ENCODE results near the gene CCR7.

CCR7 gene

DNA sequence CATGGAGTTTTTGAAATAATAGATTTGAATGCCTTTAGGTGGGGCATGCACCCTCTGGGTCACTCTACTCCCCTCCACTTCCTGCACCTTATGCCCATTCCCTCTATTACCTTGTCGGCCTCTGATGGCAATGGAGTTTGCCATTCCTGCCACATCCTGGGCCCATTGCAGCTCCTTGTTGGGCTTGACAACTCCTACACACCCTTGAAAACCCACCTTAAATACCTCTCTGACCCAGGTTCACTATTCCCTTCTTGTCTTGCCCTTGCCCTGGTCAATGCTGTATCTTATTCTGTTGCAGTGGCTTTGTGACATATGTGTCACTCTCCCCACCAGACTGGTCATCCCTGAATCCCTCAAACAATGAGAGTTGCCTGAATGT lies 2.4 kb downstream of the CCR7 start:
- Histone ChIP-seq H3K79me2 (no peaks in the 10 kb centered on the region), H3K27ac (no peak overlapping the region), H3K9ac (no peak overlapping the region), H3K4me1 (no peaks in the 10 kb centered on the region), H3K4me2 (ENCODE audit: low read length) (no peak overlapping the region), H2AFZ (no peak overlapping the region), H3K27me3 (ENCODE audit: control insufficient read depth, insufficient read depth, low read length) (no peaks in the 10 kb centered on the region), H3K9me3 (ENCODE audit: control insufficient read depth, low read length) (no peaks in the 10 kb centered on the region), H3K36me3 (ENCODE audit: control insufficient read depth, insufficient read depth, low read length) (no peaks in the 10 kb centered on the region), H3K4me3 (ENCODE audit: low read depth, low read length) (no peak overlapping the region)
- TF ChIP-seq, protein P1, sequence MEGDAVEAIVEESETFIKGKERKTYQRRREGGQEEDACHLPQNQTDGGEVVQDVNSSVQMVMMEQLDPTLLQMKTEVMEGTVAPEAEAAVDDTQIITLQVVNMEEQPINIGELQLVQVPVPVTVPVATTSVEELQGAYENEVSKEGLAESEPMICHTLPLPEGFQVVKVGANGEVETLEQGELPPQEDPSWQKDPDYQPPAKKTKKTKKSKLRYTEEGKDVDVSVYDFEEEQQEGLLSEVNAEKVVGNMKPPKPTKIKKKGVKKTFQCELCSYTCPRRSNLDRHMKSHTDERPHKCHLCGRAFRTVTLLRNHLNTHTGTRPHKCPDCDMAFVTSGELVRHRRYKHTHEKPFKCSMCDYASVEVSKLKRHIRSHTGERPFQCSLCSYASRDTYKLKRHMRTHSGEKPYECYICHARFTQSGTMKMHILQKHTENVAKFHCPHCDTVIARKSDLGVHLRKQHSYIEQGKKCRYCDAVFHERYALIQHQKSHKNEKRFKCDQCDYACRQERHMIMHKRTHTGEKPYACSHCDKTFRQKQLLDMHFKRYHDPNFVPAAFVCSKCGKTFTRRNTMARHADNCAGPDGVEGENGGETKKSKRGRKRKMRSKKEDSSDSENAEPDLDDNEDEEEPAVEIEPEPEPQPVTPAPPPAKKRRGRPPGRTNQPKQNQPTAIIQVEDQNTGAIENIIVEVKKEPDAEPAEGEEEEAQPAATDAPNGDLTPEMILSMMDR (IDR thresholded peaks at IDR 0.05), result no peak

DNA sequence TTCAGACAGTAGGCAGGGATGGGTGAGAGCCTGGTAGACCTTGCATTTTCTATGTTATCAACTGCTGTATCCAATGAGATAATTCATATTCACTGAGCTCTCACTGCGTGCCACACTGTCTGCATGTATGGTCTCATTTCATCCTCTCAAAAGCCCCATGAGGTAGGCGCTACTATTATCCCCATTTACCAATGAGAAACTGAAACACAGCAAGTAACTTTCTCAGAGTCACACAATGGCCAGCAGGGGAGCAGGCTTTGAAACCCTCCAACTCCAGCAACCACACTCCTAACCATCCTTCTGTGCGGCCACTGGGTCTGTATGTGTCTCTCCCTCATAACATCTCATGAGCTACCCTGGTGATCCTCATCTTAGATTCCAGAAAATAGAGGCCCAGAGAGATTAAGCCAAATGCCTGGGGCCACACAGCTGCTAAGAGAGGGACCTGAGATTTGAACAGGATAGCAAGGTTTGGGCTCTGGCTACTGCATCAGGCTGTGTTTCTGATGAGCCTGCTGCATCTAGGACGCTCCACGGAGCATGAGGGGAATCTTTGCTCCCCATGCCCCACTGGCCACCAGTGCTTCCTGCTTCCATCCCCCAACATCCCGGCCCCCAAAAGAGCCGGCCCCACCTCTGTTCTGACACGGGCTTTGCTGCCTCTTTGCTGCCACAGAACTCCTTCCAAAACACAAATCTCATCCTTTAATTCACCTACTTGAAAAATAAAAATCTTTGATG lies 3.2 kb downstream of the CCR7 start:
- H3K4me2 ChIP-seq (ENCODE audit: low read length), result no peak overlapping the region
- no peaks in the 10 kb centered on the region for H3K27me3 ChIP-seq (ENCODE audit: control insufficient read depth, insufficient read depth, low read length)
- H3K4me1 ChIP-seq, result no peaks in the 10 kb centered on the region
- no peaks in the 10 kb centered on the region for H3K79me2 ChIP-seq
- no peaks in the 10 kb centered on the region for H3K36me3 ChIP-seq (ENCODE audit: control insufficient read depth, insufficient read depth, low read length)
- no peak overlapping the region for H2AFZ ChIP-seq
- no peak overlapping the region for H3K27ac ChIP-seq
- H3K9me3 ChIP-seq (ENCODE audit: control insufficient read depth, low read length), result no peaks in the 10 kb centered on the region
- H3K9ac ChIP-seq, result no peak overlapping the region
- TF ChIP-seq, protein P1 (IDR thresholded peaks at IDR 0.05), result no peak
- no peak overlapping the region for H3K4me3 ChIP-seq (ENCODE audit: low read depth, low read length)

DNA sequence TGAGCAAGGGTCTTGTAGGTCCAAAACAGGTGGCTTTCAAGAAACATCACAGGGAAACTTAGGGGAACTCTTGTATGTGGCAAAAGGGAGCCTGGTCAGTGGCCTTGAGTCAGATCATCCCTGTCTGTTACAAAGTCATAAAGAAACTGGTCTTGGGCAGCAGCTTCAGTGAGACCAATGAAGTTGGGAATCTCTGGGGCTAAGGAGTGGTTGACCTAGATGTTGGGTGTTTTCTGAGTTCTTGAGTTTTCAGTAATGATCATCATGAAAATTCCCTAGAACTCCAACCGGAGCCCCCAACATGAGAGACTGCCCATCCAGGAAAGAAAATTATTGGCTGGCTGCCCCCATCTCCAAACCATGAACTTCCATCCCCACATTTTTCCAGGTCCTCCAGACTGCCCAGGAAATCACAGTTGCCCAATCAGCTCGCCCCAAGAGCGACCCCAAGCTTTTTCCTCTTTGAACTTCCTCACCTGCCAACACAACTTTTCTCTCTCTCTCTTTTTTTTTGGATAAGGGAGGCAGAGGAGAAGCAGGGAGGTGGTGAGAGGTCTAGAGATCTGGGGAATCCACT lies 3.9 kb downstream of the CCR7 start:
- H2AFZ ChIP-seq, result no peak overlapping the region
- H3K79me2 ChIP-seq, result no peaks in the 10 kb centered on the region
- no peak overlapping the region for H3K9ac ChIP-seq
- TF ChIP-seq, protein P1 (IDR thresholded peaks at IDR 0.05), result no peak
- H3K27ac ChIP-seq, result no peak overlapping the region
- no peaks in the 10 kb centered on the region for H3K36me3 ChIP-seq (ENCODE audit: control insufficient read depth, insufficient read depth, low read length)
- no peaks in the 10 kb centered on the region for H3K27me3 ChIP-seq (ENCODE audit: control insufficient read depth, insufficient read depth, low read length)
- H3K9me3 ChIP-seq (ENCODE audit: control insufficient read depth, low read length), result no peaks in the 10 kb centered on the region
- no peaks in the 10 kb centered on the region for H3K4me1 ChIP-seq
- no peak overlapping the region for H3K4me3 ChIP-seq (ENCODE audit: low read depth, low read length)
- no peak overlapping the region for H3K4me2 ChIP-seq (ENCODE audit: low read length)

DNA sequence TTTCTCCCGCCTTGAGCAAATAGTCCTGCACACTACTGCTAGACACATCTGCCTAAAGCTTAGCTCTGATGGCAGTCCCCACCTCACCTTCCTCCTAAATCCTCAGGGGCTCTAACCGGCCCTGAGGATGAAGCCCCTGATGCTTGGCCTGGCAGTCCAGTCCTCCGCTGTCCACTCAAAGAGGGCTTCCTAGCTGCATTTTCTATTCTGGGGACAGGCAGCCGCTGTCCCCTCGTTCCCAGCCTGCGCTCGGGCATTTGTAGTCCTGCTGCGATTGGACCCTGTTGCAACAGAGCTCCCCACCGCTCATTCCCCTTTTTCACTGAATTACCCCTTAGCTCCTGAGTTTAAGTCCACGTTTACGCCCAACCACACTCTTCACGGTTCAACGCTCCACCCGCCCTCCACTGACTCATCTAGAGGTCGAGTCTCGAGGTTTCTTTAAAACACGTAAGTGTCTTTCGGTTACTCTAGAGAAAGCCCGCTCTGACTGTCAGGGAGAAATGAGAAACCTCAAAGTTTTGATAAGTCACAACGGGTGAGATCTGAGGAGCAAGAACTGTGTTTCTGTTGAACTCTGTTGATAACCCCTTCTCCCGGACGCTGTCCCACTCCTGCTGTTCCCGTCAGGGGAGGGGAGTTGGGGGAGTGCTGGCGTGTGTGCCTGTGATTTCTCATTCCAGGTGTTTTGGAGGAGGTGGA lies 4.5 kb downstream of the CCR7 start:
- no peak overlapping the region for H3K9ac ChIP-seq
- no peaks in the 10 kb centered on the region for H3K79me2 ChIP-seq
- H3K36me3 ChIP-seq (ENCODE audit: control insufficient read depth, insufficient read depth, low read length), result no peaks in the 10 kb centered on the region
- H3K4me2 ChIP-seq (ENCODE audit: low read length), result peak overlapping the region; percentile 59
- H3K4me3 ChIP-seq (ENCODE audit: low read depth, low read length), result no peak overlapping the region
- H3K27ac ChIP-seq, result no peak overlapping the region
- TF ChIP-seq, protein P1 (IDR thresholded peaks at IDR 0.05), result no peak
- H3K9me3 ChIP-seq (ENCODE audit: control insufficient read depth, low read length), result no peaks in the 10 kb centered on the region
- H3K27me3 ChIP-seq (ENCODE audit: control insufficient read depth, insufficient read depth, low read length), result no peaks in the 10 kb centered on the region
- no peaks in the 10 kb centered on the region for H3K4me1 ChIP-seq
- peak overlapping the region; percentile 45 for H2AFZ ChIP-seq

Data from parathyroid adenoma (tissue), 2 donors.